Neural crest cell (in vitro differentiated cells): Measurements from ENCODE around the gene CTIF. TPM values are rescaled to one million over a fixed set of nuclear protein-coding genes. Genes with fewer than 3 reads are reported as not detected.

Source experiments
- DNase-seq: peaks from one replicate; pipeline ENCODE4 v3.0.0; 2021; ENCODE audit warnings: low read depth, mixed read lengths, low spot score
- H3K27ac Mint-ChIP-seq: one replicate; pipeline ENCODE4 v1.8.0; 2021; ENCODE audit warnings: mild to moderate bottlenecking, mixed read lengths; ENCODE audit not compliant: unreplicated experiment
- H3K27me3 Mint-ChIP-seq: 2 replicates; pipeline ENCODE4 v1.8.0; 2021; ENCODE audit warnings: low read depth, mild to moderate bottlenecking, mixed read lengths
- H3K36me3 Mint-ChIP-seq: 2 replicates; pipeline ENCODE4 v1.8.0; 2021; ENCODE audit warnings: low read depth, mild to moderate bottlenecking, mixed read lengths
- H3K4me1 Mint-ChIP-seq: 2 replicates; pipeline ENCODE4 v1.8.0; 2021; ENCODE audit warnings: mixed read lengths
- H3K4me3 Mint-ChIP-seq: one replicate; pipeline ENCODE4 v1.8.0; 2021; ENCODE audit warnings: mild to moderate bottlenecking, mixed read lengths
- H3K9me3 Mint-ChIP-seq: 2 replicates; pipeline ENCODE4 v1.8.0; 2021; ENCODE audit warnings: mixed read lengths
- CTCF ChIP-seq: fragments of 200-600 bp; sonication (generic); conservative IDR thresholded peaks from 2 replicates; pipeline ENCODE4 v1.5.0; 2021; ENCODE audit warnings: antibody characterized with exemption, mild to moderate bottlenecking
- total RNA-seq: library from RNA; stranded (reverse); gene quantifications from 2 replicates; pipeline ENCODE4 v1.2.1, GENCODE V29; 2021

Gene CTIF
- total RNA-seq, 1 donor from 2014 or later: 52.6 TPM

GRCh38 chr18:48641981-48642380 lies 103.2 kb downstream of the CTIF start:
- no peak for TF ChIP-seq CTCF
- H3K9me3 Mint-ChIP-seq: peaks cover 7% of the 10 kb centered on the region
- no peak overlapping the region for H3K4me3 Mint-ChIP-seq
- no peak for DNase-seq
- no peaks in the 10 kb centered on the region for H3K27me3 Mint-ChIP-seq
- H3K36me3 Mint-ChIP-seq: peaks cover 13% of the 10 kb centered on the region
- peaks cover 3% of the 10 kb centered on the region for H3K4me1 Mint-ChIP-seq
- no peak overlapping the region for H3K27ac Mint-ChIP-seq

- no peak for DNase-seq
- H3K36me3 Mint-ChIP-seq: peaks cover 16% of the 10 kb centered on the region
- H3K9me3 Mint-ChIP-seq: peaks cover 7% of the 10 kb centered on the region
- H3K4me1 Mint-ChIP-seq: peaks cover 3% of the 10 kb centered on the region
- no peaks in the 10 kb centered on the region for H3K27me3 Mint-ChIP-seq
- TF ChIP-seq CTCF: no peak
- H3K4me3 Mint-ChIP-seq: no peak overlapping the region
- no peak overlapping the region for H3K27ac Mint-ChIP-seq
These were observed 103.7 kb downstream of the CTIF start for GRCh38 chr18:48642503-48642902.

- H3K27me3 Mint-ChIP-seq: no peaks in the 10 kb centered on the region
- no peak overlapping the region for H3K4me3 Mint-ChIP-seq
- H3K36me3 Mint-ChIP-seq: peaks cover 16% of the 10 kb centered on the region
- no peak overlapping the region for H3K27ac Mint-ChIP-seq
- DNase-seq: no peak
- TF ChIP-seq CTCF: no peak
- peaks cover 3% of the 10 kb centered on the region for H3K4me1 Mint-ChIP-seq
- H3K9me3 Mint-ChIP-seq: peaks cover 7% of the 10 kb centered on the region
These were observed 104.4 kb downstream of the CTIF start for GRCh38 chr18:48643262-48643661.

- Mint-ChIP-seq H3K4me1 (peaks cover 3% of the 10 kb centered on the region), H3K9me3 (peaks cover 7% of the 10 kb centered on the region), H3K4me3 (no peak overlapping the region), H3K27ac (no peak overlapping the region), H3K36me3 (peaks cover 16% of the 10 kb centered on the region), H3K27me3 (no peaks in the 10 kb centered on the region)
- no peak for TF ChIP-seq CTCF
- DNase-seq: no peak
These were observed 105.2 kb downstream of the CTIF start for GRCh38 chr18:48644029-48644428.

GRCh38 chr18:48645427-48646002 lies 106.7 kb downstream of the CTIF start:
- H3K27me3 Mint-ChIP-seq: no peaks in the 10 kb centered on the region
- peaks cover 23% of the 10 kb centered on the region for H3K36me3 Mint-ChIP-seq
- no peak overlapping the region for H3K27ac Mint-ChIP-seq
- TF ChIP-seq CTCF: no peak
- DNase-seq: no peak
- H3K4me1 Mint-ChIP-seq: peaks cover 3% of the 10 kb centered on the region
- H3K4me3 Mint-ChIP-seq: no peak overlapping the region
- peaks cover 11% of the 10 kb centered on the region for H3K9me3 Mint-ChIP-seq
